GM21619 (cell line): ENCODE results near the gene ZSCAN23.
"Not testable (repeated sequence)": the region's sequence is repeated elsewhere in the genome, so short reads cannot be mapped to it uniquely, and the experiment has no call there.

ENCODE experiments used
- ATAC-seq: cut with Tn5 transposase; IDR thresholded peaks from one replicate; pipeline ENCODE4 v1.9.1; 2021; ENCODE audit not compliant: unreplicated experiment

The ZSCAN23 gene

GRCh38 chr6:28442586-28442985, 705 bp downstream of the ZSCAN23 start:
- no peak for ATAC-seq

- ATAC-seq, result no peak
Measured at GRCh38 chr6:28436404-28436803, 6.9 kb downstream of the ZSCAN23 start.

- ATAC-seq, result no peak
Measured at GRCh38 chr6:28433119-28433518, 10.2 kb downstream of the ZSCAN23 start.

- ATAC-seq, result no peak
Measured at GRCh38 chr6:28429781-28430180, 13.5 kb downstream of the ZSCAN23 start.

GRCh38 chr6:28425944-28426541, 17.2 kb downstream of the ZSCAN23 start:
- no peak for ATAC-seq

GRCh38 chr6:28424163-28424562, 19.1 kb downstream of the ZSCAN23 start:
- ATAC-seq, result no peak

GRCh38 chr6:28423546-28423945, 19.7 kb downstream of the ZSCAN23 start:
- no peak for ATAC-seq

GRCh38 chr6:28413681-28414080, 29.6 kb downstream of the ZSCAN23 start:
- ATAC-seq, result no peak

- ATAC-seq, result no peak
Measured at GRCh38 chr6:28410767-28411166, 32.5 kb downstream of the ZSCAN23 start.

- ATAC-seq, result no peak
Measured at GRCh38 chr6:28408076-28408802, 35.1 kb downstream of the ZSCAN23 start.

GRCh38 chr6:28407401-28407800, 35.9 kb downstream of the ZSCAN23 start:
- no peak for ATAC-seq

- ATAC-seq, result not testable (repeated sequence)
Measured at GRCh38 chr6:28403923-28404322, 39.4 kb downstream of the ZSCAN23 start.

- ATAC-seq, result no peak
Measured at GRCh38 chr6:28402197-28402596, 41.1 kb downstream of the ZSCAN23 start.

- no peak for ATAC-seq
Measured at GRCh38 chr6:28401172-28401571, 42.1 kb downstream of the ZSCAN23 start.

GRCh38 chr6:28400122-28400451, 43.2 kb downstream of the ZSCAN23 start:
- ATAC-seq, result no peak

- peak; percentile 78 for ATAC-seq
Measured at GRCh38 chr6:28399350-28400121, 43.8 kb downstream of the ZSCAN23 start, which contains the start of gene ZSCAN12. ZSCAN12 (minus strand) TSS chr6:28399747; CDS start chr6:28398405, 1,342 bp downstream.

GRCh38 chr6:28395918-28396317, 47.4 kb downstream of the ZSCAN23 start:
- no peak for ATAC-seq

- no peak for ATAC-seq
Measured at GRCh38 chr6:28393912-28394662, 49.2 kb downstream of the ZSCAN23 start.

GRCh38 chr6:28390688-28391087, 52.6 kb downstream of the ZSCAN23 start:
- ATAC-seq, result no peak

- no peak for ATAC-seq
Measured at GRCh38 chr6:28384143-28384533, 59.2 kb downstream of the ZSCAN23 start.
